B cell (primary cell): ENCODE measurements around the gene AMER3. TPM values are rescaled to one million over a fixed set of nuclear protein-coding genes. Genes with fewer than 3 reads are reported as not detected.

Experiments used
- ATAC-seq: fragments of 200-7000 bp; cut with Tn5 transposase; one replicate; pipeline ENCODE4 v1.10.0; 2021; ENCODE audit warnings: low read depth, mild to moderate bottlenecking, moderate number of reproducible peaks, moderate library complexity
- CTCF ChIA-PET: fragments of 350-600 bp; sonication (Branson Sonifier 250); formaldehyde crosslinking; loops from one replicate; lab custom pipeline; 2021; ENCODE audit warnings: antibody characterized with exemption, inconsistent platforms; lab: Charles Lee
- POLR2A ChIA-PET: fragments of 350-600 bp; sonication (Branson Sonifier 250); formaldehyde crosslinking; loops from one replicate; lab custom pipeline; 2021; ENCODE audit warnings: antibody characterized with exemption; lab: Charles Lee
- DNase-seq: peaks from one replicate; pipeline ENCODE4 v3.0.0; 2013
- H2AFZ ChIP-seq: 2 replicates; pipeline ENCODE4 v1.6.1; 2012; ENCODE audit warnings: mild to moderate bottlenecking, low read depth, low read length; ENCODE audit not compliant: insufficient read depth, poor library complexity, severe bottlenecking
- H3K27ac ChIP-seq, 2 donors: 1 replicate in 1 of 2; 2 replicates in 1 of 2; pipeline ENCODE4 v1.5.1; 2012 to 2013; ENCODE audit warnings: low read length in 2 of 2, mild to moderate bottlenecking in 2 of 2, moderate library complexity in 1 of 2
- H3K27me3 ChIP-seq, 4 experiments: fragments of 200-600 bp in 1 of 4; sonication (generic) in 1 of 4; replicated peaks in 1 of 4; 1 replicate in 2 of 4; 2 replicates in 2 of 4; pipeline versions ENCODE4 v1.6.1 to v1.7.0; 2013 to 2016; ENCODE audit warnings: low read length in 3 of 4, mild to moderate bottlenecking in 2 of 4, mixed read lengths in 1 of 4, moderate library complexity in 1 of 4; ENCODE audit not compliant: insufficient read depth in 4 of 4, control insufficient read depth in 3 of 4; ENCODE audit errors: control extremely low read depth in 1 of 4
- H3K36me3 ChIP-seq, 2 experiments: replicated peaks in 1 of 2; 1 replicate in 1 of 2; 2 replicates in 1 of 2; pipeline versions ENCODE4 v1.6.1 to v1.7.1; 2013; ENCODE audit warnings: low read length in 1 of 2; ENCODE audit not compliant: insufficient read depth in 2 of 2, control insufficient read depth in 1 of 2; ENCODE audit errors: control extremely low read depth in 1 of 2, extremely low read depth in 1 of 2
- H3K4me1 ChIP-seq, 2 donors: fragments of 200-600 bp in 1 of 2; sonication (generic) in 1 of 2; 1 replicate in 1 of 2; 2 replicates in 1 of 2; pipeline versions ENCODE4 v1.5.1 to v1.6.1; 2013 to 2017; ENCODE audit warnings: low read length in 2 of 2; ENCODE audit not compliant: control insufficient read depth in 2 of 2, insufficient read depth in 2 of 2
- H3K4me2 ChIP-seq: replicated peaks from 2 replicates; pipeline ENCODE3; 2012; ENCODE audit warnings: mild to moderate bottlenecking, low read depth, low read length; ENCODE audit not compliant: poor library complexity, severe bottlenecking
- H3K4me3 ChIP-seq, 5 experiments: fragments of 200-600 bp in 1 of 5; sonication (generic) in 1 of 5; 1 replicate in 3 of 5; 2 replicates in 2 of 5; pipeline versions ENCODE4 v1.5.1 to v1.7.0; 2011 to 2016; ENCODE audit warnings: low read length in 4 of 5, mild to moderate bottlenecking in 4 of 5, low read depth in 2 of 5, control low read depth in 1 of 5, moderate library complexity in 1 of 5; ENCODE audit not compliant: insufficient read depth in 1 of 5; ENCODE audit errors: control extremely low read depth in 1 of 5, extremely low read depth in 1 of 5
- H3K79me2 ChIP-seq: fragments of 200-600 bp; sonication (generic); one replicate; pipeline ENCODE4 v1.6.0; 2016; ENCODE audit warnings: low read length; ENCODE audit not compliant: control insufficient read depth, insufficient read depth
- H3K9ac ChIP-seq: fragments of 200-600 bp; sonication (generic); 2 replicates; pipeline ENCODE4 v1.6.1; 2017; ENCODE audit warnings: mild to moderate bottlenecking, low read length, moderate library complexity
- H3K9me3 ChIP-seq, 3 donors: one replicate each; pipeline versions ENCODE4 v1.6.1 to v1.7.1; 2013; ENCODE audit warnings: low read length in 2 of 3; ENCODE audit not compliant: control insufficient read depth in 2 of 3, insufficient read depth in 1 of 3; ENCODE audit errors: control extremely low read depth in 1 of 3
- H4K20me1 ChIP-seq: 2 replicates; pipeline ENCODE4 v1.6.0; 2012; ENCODE audit warnings: mild to moderate bottlenecking, low read length; ENCODE audit not compliant: insufficient read depth, control insufficient read depth, poor library complexity, severe bottlenecking
- H3K27ac Mint-ChIP-seq: one replicate; pipeline ENCODE4 v1.8.0; 2021; ENCODE audit warnings: mixed read lengths
- H3K27me3 Mint-ChIP-seq: one replicate; pipeline ENCODE4 v1.8.0; 2021; ENCODE audit warnings: mixed read lengths
- H3K4me1 Mint-ChIP-seq: one replicate; pipeline ENCODE4 v1.8.0; 2021; ENCODE audit warnings: mixed read lengths
- H3K4me3 Mint-ChIP-seq: one replicate; pipeline ENCODE4 v1.8.0; 2021; ENCODE audit warnings: mixed read lengths
- H3K9me3 Mint-ChIP-seq: one replicate; pipeline ENCODE4 v1.8.0; 2022; ENCODE audit warnings: mixed read lengths; ENCODE audit not compliant: insufficient read depth
- CTCF ChIP-seq: fragments of 200-600 bp; IDR thresholded peaks from one replicate; pipeline ENCODE4 v1.8.0; 2022; ENCODE audit warnings: antibody characterized with exemption, mild to moderate bottlenecking
- EZH2 ChIP-seq: IDR thresholded peaks from 2 replicates; pipeline ENCODE4 v1.6.1; 2012; ENCODE audit warnings: borderline replicate concordance, low read depth, mild to moderate bottlenecking, moderate library complexity, low read length; ENCODE audit not compliant: insufficient read depth, poor library complexity, severe bottlenecking
- WGBS: methylation state at CpG from one replicate; pipeline ENCODE4 v1.1.5; 2013; ENCODE audit warnings: missing lambda C conversion rate; ENCODE audit not compliant: insufficient coverage; 5-methylcytosine and 5-hydroxymethylcytosine counted together
- intact Hi-C: fragments of 100-400 bp; cut with micrococcal nuclease; formaldehyde crosslinking; loops from one replicate; pipeline ENCODE4 v1.10.0; 2022
- polyA plus RNA-seq: library from polyadenylated mRNA; depleted of rRNA; stranded (reverse); fragments of >200 nt; gene quantifications from 2 replicates; pipeline ENCODE4 v1.2.3, GENCODE V29; 2012
- total RNA-seq, 2 donors: library from RNA; stranded (reverse); fragments of 120-200 nt in 1 of 2; gene quantifications; 1 replicate in 1 of 2; 2 replicates in 1 of 2; pipeline versions ENCODE4 v1.2.3 to v1.2.4, GENCODE V29; 2013 to 2022

Gene AMER3
- total and polyA plus RNA-seq, 2 donors (not counting 1 experiment from before 2014, with no cell fraction given) = not detected

- no peak overlapping the region for H3K4me3 ChIP-seq
- H3K27me3 ChIP-seq = no peaks in the 10 kb centered on the region
- Mint-ChIP-seq H3K27me3 (peaks cover 8% of the 10 kb centered on the region), H3K27ac (no peak overlapping the region), H3K9me3 (no peaks in the 10 kb centered on the region), H3K4me3 (no peak overlapping the region), H3K4me1 (no peaks in the 10 kb centered on the region)
- H3K4me2 ChIP-seq = no peak overlapping the region
- CTCF ChIA-PET = interaction anchor here (1.6 kb wide), 1 partner anchor 11 kb away, joined by 5 read pairs; no protein-coding TSS in a partner anchor
- peaks cover 0 to 4% (median 0%) of the 10 kb centered on the region in 3 donors for H3K9me3 ChIP-seq
- no peak overlapping the region for H2AFZ ChIP-seq
- ATAC-seq (no peak), DNase-seq (no peak)
- intact Hi-C loops = no loop called here
- H3K36me3 ChIP-seq = no peaks in the 10 kb centered on the region
- WGBS = 94% methylated on average over 3 of the region's 6 CpGs
- no peaks in the 10 kb centered on the region for H3K79me2 ChIP-seq
- no peak overlapping the region for H3K27ac ChIP-seq
- TF ChIP-seq EZH2 = no peak
- TF ChIP-seq CTCF = no peak
- POLR2A ChIA-PET = no interaction called here
- H4K20me1 ChIP-seq = no peaks in the 10 kb centered on the region
- H3K4me1 ChIP-seq = no peaks in the 10 kb centered on the region
- H3K9ac ChIP-seq = no peak overlapping the region
These were observed 30.7 kb downstream of the AMER3 start for GRCh38 chr2:130786076-130786475.

- DNase-seq = no peak
- TF ChIP-seq EZH2 (no peak), CTCF (no peak)
- H3K27me3 Mint-ChIP-seq = peaks cover 3% of the 10 kb centered on the region
- Histone ChIP-seq H3K9ac (no peak overlapping the region), H3K4me2 (no peak overlapping the region), H3K4me1 (no peaks in the 10 kb centered on the region), H3K27me3 (no peaks in the 10 kb centered on the region), H3K4me3 (no peak overlapping the region), H4K20me1 (no peaks in the 10 kb centered on the region), H3K27ac (no peak overlapping the region), H3K79me2 (no peaks in the 10 kb centered on the region), H3K9me3 (peaks cover 0 to 4% (median 0%) of the 10 kb centered on the region in 3 donors), H2AFZ (no peak overlapping the region), H3K36me3 (no peaks in the 10 kb centered on the region)
- H3K9me3 Mint-ChIP-seq = no peaks in the 10 kb centered on the region
- H3K4me3 Mint-ChIP-seq = no peak overlapping the region
- POLR2A ChIA-PET = no interaction called here
- no peak overlapping the region for H3K27ac Mint-ChIP-seq
- ATAC-seq = no peak
- 90% methylated on average over 13 of the region's 17 CpGs for WGBS
- no peaks in the 10 kb centered on the region for H3K4me1 Mint-ChIP-seq
- CTCF ChIA-PET = no interaction called here
- intact Hi-C loops = no loop called here
These were observed 32.5 kb downstream of the AMER3 start for GRCh38 chr2:130787841-130788240.
